Keratinocyte (primary cell): ENCODE measurements around the gene ECHDC1. TPM values are rescaled to one million over a fixed set of nuclear protein-coding genes. Genes with fewer than 3 reads are reported as not detected.

Experiments
- DNase-seq: peaks from one replicate; pipeline ENCODE4 v3.0.0-alpha.2; 2011; ENCODE audit warnings: low read depth, missing footprints, low spot score
- FAIRE-seq: peaks from 2 replicates; lab custom pipeline; 2011; peaks lifted over from hg19 to GRCh38; lab: Jason Lieb, UNC
- H2AFZ ChIP-seq: 2 replicates; pipeline ENCODE4 v1.6.0; 2012; ENCODE audit warnings: low read length, control low read depth, inconsistent platforms; ENCODE audit not compliant: control insufficient read depth
- H3K27ac ChIP-seq: 2 replicates; pipeline ENCODE4 v1.5.1; 2011; ENCODE audit warnings: low read length; ENCODE audit not compliant: control insufficient read depth, insufficient read depth
- H3K27me3 ChIP-seq: 3 replicates; pipeline ENCODE4 v1.6.0; 2011; ENCODE audit warnings: low read length; ENCODE audit not compliant: control insufficient read depth, insufficient read depth; ENCODE audit errors: extremely low read depth
- H3K36me3 ChIP-seq, 2 experiments: 2 replicates in 1 of 2; 3 replicates in 1 of 2; pipeline ENCODE4 v1.5.1; 2011; ENCODE audit warnings: low read length in 2 of 2, mild to moderate bottlenecking in 1 of 2; ENCODE audit not compliant: control insufficient read depth in 2 of 2, insufficient read depth in 2 of 2; ENCODE audit errors: extremely low read depth in 1 of 2
- H3K4me1 ChIP-seq: 3 replicates; pipeline ENCODE4 v1.5.1; 2011; ENCODE audit warnings: low read length; ENCODE audit not compliant: control insufficient read depth, insufficient read depth; ENCODE audit errors: extremely low read depth
- H3K4me2 ChIP-seq: 3 replicates; pipeline ENCODE4 v1.6.0; 2011; ENCODE audit warnings: low read depth, low read length; ENCODE audit not compliant: control insufficient read depth, insufficient read depth; ENCODE audit errors: extremely low read depth
- H3K4me3 ChIP-seq, 3 experiments: fragments of 200-600 bp in 1 of 3; sonication (generic) in 1 of 3; 2 replicates in 2 of 3; 3 replicates in 1 of 3; pipeline ENCODE4 v1.5.1; 2011 to 2016; ENCODE audit warnings: low read length in 3 of 3, mild to moderate bottlenecking in 3 of 3, control low read depth in 2 of 3, inconsistent platforms in 1 of 3, low read depth in 1 of 3, mixed read lengths in 1 of 3, mixed run types in 1 of 3, moderate library complexity in 1 of 3; ENCODE audit not compliant: control insufficient read depth in 2 of 3, insufficient read depth in 2 of 3; ENCODE audit errors: extremely low read depth in 1 of 3
- H3K79me2 ChIP-seq: 2 replicates; pipeline ENCODE4 v1.6.0; 2012; ENCODE audit warnings: low read length; ENCODE audit not compliant: control insufficient read depth, insufficient read depth
- H3K9ac ChIP-seq: 3 replicates; pipeline ENCODE4 v1.6.0; 2011; ENCODE audit warnings: low read length; ENCODE audit not compliant: control insufficient read depth, insufficient read depth; ENCODE audit errors: extremely low read depth
- H3K9me1 ChIP-seq: 3 replicates; pipeline ENCODE4 v1.6.0; 2011; ENCODE audit warnings: low read length; ENCODE audit not compliant: control insufficient read depth, insufficient read depth; ENCODE audit errors: extremely low read depth
- H3K9me3 ChIP-seq: 2 replicates; pipeline ENCODE4 v1.5.1; 2012; ENCODE audit warnings: low read depth, low read length; ENCODE audit not compliant: control insufficient read depth
- H4K20me1 ChIP-seq: 3 replicates; pipeline ENCODE4 v1.6.0; 2011; ENCODE audit warnings: low read length; ENCODE audit not compliant: control insufficient read depth, insufficient read depth; ENCODE audit errors: extremely low read depth
- CTCF ChIP-seq, 3 experiments: IDR thresholded peaks in 1 of 3; conservative IDR thresholded peaks in 1 of 3; optimal IDR thresholded peaks in 1 of 3; 2 replicates in 2 of 3; 3 replicates in 1 of 3; pipeline versions ENCODE3 to v1.5.1; 2011; ENCODE audit warnings: low read length in 3 of 3, mild to moderate bottlenecking in 3 of 3, moderate library complexity in 2 of 3, control low read depth in 1 of 3, inconsistent platforms in 1 of 3; ENCODE audit not compliant: insufficient read depth in 2 of 3; ENCODE audit errors: extremely low read depth in 1 of 3
- EZH2 ChIP-seq: IDR thresholded peaks from one replicate; pipeline ENCODE4 v1.6.1; 2012; ENCODE audit warnings: inconsistent platforms, mild to moderate bottlenecking, low read length, moderate library complexity
- dilution Hi-C: fragments of 300-500 bp; cut with MboI; formaldehyde crosslinking; loops from one replicate; pipeline ENCODE4 v1.7.0; 2020; ENCODE audit warnings: low sequenced_read_pairs; ENCODE audit not compliant: extremely low pct_ligation_motif_present
- polyA plus RNA-seq, 5 experiments: library from polyadenylated mRNA; depleted of rRNA in 3 of 5; stranded (reverse) in 3 of 5; stranded (forward) in 1 of 5; unstranded in 1 of 5; fragments of >200 nt; gene quantifications; 1 replicate in 1 of 5; 2 replicates in 3 of 5; 3 replicates in 1 of 5; pipeline versions ENCODE4 v1.2.1 to v1.2.3, GENCODE V29; 2011 to 2012; ENCODE audit warnings: missing spikeins in 2 of 5, low read depth in 1 of 5, low replicate concordance in 1 of 5

The ECHDC1 gene
- polyA plus RNA-seq, 1 donor (not counting 4 experiments of a cell fraction or from before 2014, with no cell fraction given) = 56.9 TPM

GRCh38 chr6:127391094-127391953 lies 47.9 kb upstream of the ECHDC1 start:
- Histone ChIP-seq H3K4me2 (peak overlapping the region; percentile 65), H3K9me1 (no peaks in the 10 kb centered on the region), H2AFZ (no peak overlapping the region), H3K9ac (no peak overlapping the region), H3K9me3 (no peaks in the 10 kb centered on the region), H4K20me1 (no peaks in the 10 kb centered on the region), H3K4me3 (no peak overlapping the region), H3K27ac (no peak overlapping the region), H3K79me2 (no peaks in the 10 kb centered on the region), H3K36me3 (no peaks in the 10 kb centered on the region), H3K27me3 (no peaks in the 10 kb centered on the region), H3K4me1 (peaks cover 33% of the 10 kb centered on the region)
- TF ChIP-seq CTCF (optimal IDR thresholded peaks at IDR 0.05 in 1 of 3, IDR thresholded peaks at IDR 0.05 in 1 of 3, conservative IDR thresholded peaks at IDR 0.05 in 1 of 3; ENCODE audit: extremely low read depth in 1 of 3, insufficient read depth in 2 of 3, low read length in 3 of 3) (no peak), EZH2 (no peak)
- FAIRE-seq (peak; percentile 93), DNase-seq (no peak)
- dilution Hi-C loops = no loop called here

GRCh38 chr6:127389706-127390105 lies 46.3 kb upstream of the ECHDC1 start:
- no peak for FAIRE-seq
- Histone ChIP-seq H3K9ac (no peak overlapping the region), H3K4me1 (peaks cover 33% of the 10 kb centered on the region), H3K79me2 (no peaks in the 10 kb centered on the region), H4K20me1 (no peaks in the 10 kb centered on the region), H3K27ac (no peak overlapping the region), H3K4me3 (no peak overlapping the region), H3K4me2 (no peak overlapping the region), H3K36me3 (no peaks in the 10 kb centered on the region), H3K9me1 (no peaks in the 10 kb centered on the region), H3K9me3 (no peaks in the 10 kb centered on the region), H3K27me3 (no peaks in the 10 kb centered on the region), H2AFZ (no peak overlapping the region)
- dilution Hi-C loops = no loop called here
- TF ChIP-seq CTCF (optimal IDR thresholded peaks at IDR 0.05 in 1 of 3, IDR thresholded peaks at IDR 0.05 in 1 of 3, conservative IDR thresholded peaks at IDR 0.05 in 1 of 3; ENCODE audit: extremely low read depth in 1 of 3, insufficient read depth in 2 of 3, low read length in 3 of 3) (no peak), EZH2 (no peak)
- no peak for DNase-seq
